GM23248 (cell line): ENCODE data around the gene NBL1.

Experiments used
- EZH2 ChIP-seq: fragments of 200-600 bp; sonication (generic); IDR thresholded peaks from 2 replicates; pipeline ENCODE4 v1.6.1; 2018; ENCODE audit warnings: antibody characterized with exemption, mild to moderate bottlenecking; ENCODE audit not compliant: insufficient read depth, poor library complexity, severe bottlenecking
- EZH2phosphoT487 ChIP-seq: fragments of 200-600 bp; sonication (generic); IDR thresholded peaks from 2 replicates; pipeline ENCODE4 v1.6.1; 2018; ENCODE audit warnings: antibody characterized with exemption, moderate library complexity, mild to moderate bottlenecking, low read depth; ENCODE audit not compliant: insufficient read depth

- TF ChIP-seq EZH2phosphoT487 (no peak), EZH2 (no peak)
These were observed 30.9 kb upstream of the NBL1 start for GRCh38 chr1:19613171-19613703.
